HG02885 (cell line): Measurements from ENCODE around the gene S100A11.

Experiments
- ATAC-seq: cut with Tn5 transposase; IDR thresholded peaks from one replicate; pipeline ENCODE4 v1.9.1; 2021; ENCODE audit warnings: mild to moderate bottlenecking; ENCODE audit not compliant: unreplicated experiment, poor library complexity

S100A11 gene

GRCh38 chr1:152042030-152042429 lies 5.2 kb upstream of the S100A11 start:
- ATAC-seq = no peak

GRCh38 chr1:152039886-152040285 lies 3.1 kb upstream of the S100A11 start:
- no peak for ATAC-seq

- no peak for ATAC-seq
Measured at GRCh38 chr1:152039461-152039860, 2.7 kb upstream of the S100A11 start.

GRCh38 chr1:152038871-152039270 lies 2.1 kb upstream of the S100A11 start:
- ATAC-seq = no peak

GRCh38 chr1:152035539-152036266 lies 1.1 kb downstream of the S100A11 start:
- ATAC-seq = no peak

GRCh38 chr1:152034654-152035538 lies 1.9 kb downstream of the S100A11 start:
- peak; percentile 38 for ATAC-seq

GRCh38 chr1:152034324-152034653 lies 2.5 kb downstream of the S100A11 start:
- peak; percentile 8 for ATAC-seq

GRCh38 chr1:152029929-152030211 lies 6.9 kb downstream of the S100A11 start:
- ATAC-seq = no peak

- no peak for ATAC-seq
Measured at GRCh38 chr1:152029144-152029928, 7.5 kb downstream of the S100A11 start.

GRCh38 chr1:152026895-152027294 lies 9.9 kb downstream of the S100A11 start:
- ATAC-seq = no peak

- ATAC-seq = no peak
Measured at GRCh38 chr1:152024223-152024622, 12.6 kb downstream of the S100A11 start.

GRCh38 chr1:152023221-152023620 lies 13.6 kb downstream of the S100A11 start:
- ATAC-seq = no peak

GRCh38 chr1:152022474-152022873 lies 14.3 kb downstream of the S100A11 start:
- no peak for ATAC-seq

- no peak for ATAC-seq
Measured at GRCh38 chr1:152021569-152021968, 15.2 kb downstream of the S100A11 start.

- ATAC-seq = no peak
Measured at GRCh38 chr1:152020849-152021248, 16.0 kb downstream of the S100A11 start.

- no peak for ATAC-seq
Measured at GRCh38 chr1:152018537-152018936, 18.3 kb downstream of the S100A11 start.

- no peak for ATAC-seq
Measured at GRCh38 chr1:152015766-152016165, 21.0 kb downstream of the S100A11 start.

GRCh38 chr1:152014943-152015342 lies 21.9 kb downstream of the S100A11 start:
- ATAC-seq = no peak

GRCh38 chr1:152013664-152014237 lies 23.1 kb downstream of the S100A11 start:
- ATAC-seq = no peak

- ATAC-seq = no peak
Measured at GRCh38 chr1:152009691-152010090, 27.1 kb downstream of the S100A11 start.

- ATAC-seq = no peak
Measured at GRCh38 chr1:152007047-152007446, 29.8 kb downstream of the S100A11 start.
